Measurements from ENCODE around the gene TM9SF2. TPM values are rescaled to one million over a fixed set of nuclear protein-coding genes. Genes with fewer than 3 reads are reported as not detected.

Gene TM9SF2
- total RNA-seq, 2 experiments from 2014 or later: 67.9 to 79.4 TPM

DNA sequence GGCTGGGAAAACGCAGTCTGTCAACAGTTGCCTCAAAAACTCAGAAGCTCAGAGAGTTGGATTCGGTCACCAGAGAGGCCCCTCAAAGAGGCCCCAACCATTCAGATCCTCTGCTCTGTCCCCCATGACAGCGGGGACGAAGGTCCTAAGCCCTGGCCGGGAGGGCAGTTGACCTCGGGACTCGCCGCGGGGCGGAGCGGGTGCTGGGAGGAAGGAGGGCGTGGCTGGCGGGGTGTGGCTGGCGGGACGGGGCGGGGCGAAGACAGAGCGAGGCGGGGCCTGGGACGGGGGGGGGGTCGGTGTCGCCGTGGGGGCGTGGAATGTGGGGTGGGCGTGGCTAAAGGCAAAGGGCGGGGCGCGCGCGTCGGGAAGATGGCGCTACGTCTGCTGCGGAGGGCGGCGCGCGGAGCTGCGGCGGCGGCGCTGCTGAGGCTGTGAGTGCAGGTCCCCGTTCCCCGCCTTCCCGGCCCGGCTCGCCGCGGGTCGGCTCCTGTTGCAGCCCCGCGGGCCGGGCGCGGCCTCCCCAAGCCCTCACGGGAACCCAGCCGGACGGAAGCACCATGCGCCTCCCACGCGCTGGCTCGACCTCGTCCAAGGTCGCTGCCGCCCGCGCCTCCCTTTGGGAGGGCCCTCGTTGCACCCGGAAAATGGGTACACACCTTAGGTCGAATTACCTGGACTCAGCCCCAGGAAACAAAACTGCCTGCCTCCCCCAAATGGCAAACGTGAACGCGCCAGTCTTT lies 105.2 kb downstream of the TM9SF2 start, which contains the start of gene CLYBL:
Gene CLYBL (plus strand): TSS at position 367 of the 743 bp plus-strand sequence.
- CTCF ChIA-PET: interaction anchor here (0.8 to 1.9 kb wide), 8 partner anchors 9 to 979 kb away, joined by 3 to 11 read pairs (median 3); no protein-coding TSS in a partner anchor
- peaks cover 30% of the 10 kb centered on the region for H3K4me1 Mint-ChIP-seq
- DNase-seq: peak; percentile 91
- H3K27me3 Mint-ChIP-seq: no peaks in the 10 kb centered on the region
- H3K9me3 Mint-ChIP-seq (ENCODE audit: low read depth): no peaks in the 10 kb centered on the region
- H3K4me3 Mint-ChIP-seq: peak within 1 kb of the TSS; percentile 85
- peak; percentile 91 for ATAC-seq
- peaks cover 4% of the 10 kb centered on the region for H3K36me3 Mint-ChIP-seq
- H3K27ac Mint-ChIP-seq: peak within 1 kb of the TSS; percentile 82

GRCh38 chr13:99608345-99608744 lies 107.1 kb downstream of the TM9SF2 start:
- Mint-ChIP-seq H3K4me3 (peak overlapping the region; percentile 7), H3K27ac (no peak overlapping the region), H3K9me3 (ENCODE audit: low read depth) (no peaks in the 10 kb centered on the region), H3K27me3 (no peaks in the 10 kb centered on the region), H3K4me1 (peaks cover 28% of the 10 kb centered on the region), H3K36me3 (peaks cover 4% of the 10 kb centered on the region)
- no peak for ATAC-seq
- DNase-seq: no peak
- CTCF ChIA-PET: no interaction called here

DNA sequence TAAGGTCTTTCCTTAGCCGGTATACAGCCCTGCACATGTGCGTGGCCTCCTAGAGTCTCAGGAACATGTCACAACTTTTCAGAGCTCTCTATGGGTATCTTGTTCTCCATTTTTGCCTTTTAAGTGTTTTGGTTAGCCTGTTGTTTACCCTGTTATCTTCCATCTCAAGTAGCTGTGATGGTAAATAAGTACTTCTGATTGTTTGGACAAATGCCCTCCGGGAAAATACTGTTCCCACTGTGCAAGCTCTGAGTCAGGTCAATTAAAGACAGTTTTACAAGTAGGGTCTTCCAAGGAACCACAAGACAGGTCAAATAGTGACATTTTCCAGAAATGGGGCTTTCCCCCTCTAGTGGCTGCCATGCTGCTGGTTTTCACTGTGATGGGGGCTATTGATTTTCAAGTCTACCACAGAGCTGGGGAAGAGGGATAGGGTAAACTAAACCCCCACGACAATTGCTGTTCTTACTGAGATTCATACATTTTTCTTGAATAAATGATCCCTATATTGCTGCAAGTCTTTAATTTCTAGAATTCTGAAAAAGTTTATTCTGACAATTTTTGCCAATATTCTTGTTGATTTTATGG lies 109.5 kb downstream of the TM9SF2 start:
- CTCF ChIA-PET: interaction anchor here (0.9 to 1.2 kb wide), 2 partner anchors 35 to 48 kb away, joined by 3 to 4 read pairs; no protein-coding TSS in a partner anchor
- Mint-ChIP-seq H3K4me3 (no peak overlapping the region), H3K27me3 (no peaks in the 10 kb centered on the region), H3K36me3 (peaks cover 4% of the 10 kb centered on the region), H3K27ac (no peak overlapping the region), H3K4me1 (peaks cover 25% of the 10 kb centered on the region), H3K9me3 (ENCODE audit: low read depth) (no peaks in the 10 kb centered on the region)
- DNase-seq (no peak), ATAC-seq (no peak)

Other genes with a start within 250 kb of the TM9SF2 start
- 10 to 100 TPM; 11.1 to 13.1 TPM for gene GPR18, start 243.1 kb upstream of the TM9SF2 start, total RNA-seq
- gene GPR183, start 194.1 kb upstream of the TM9SF2 start, total RNA-seq: 10 to 100 TPM; 15.3 to 19.5 TPM
- gene CLYBL, start 105.2 kb downstream of the TM9SF2 start, total RNA-seq: 1 to 10 TPM; 4.1 to 7.6 TPM